ENCODE results near the gene ZBTB7C. TPM values are rescaled to one million over a fixed set of nuclear protein-coding genes. Genes with fewer than 3 reads are reported as not detected.

The ZBTB7C gene
- polyA plus RNA-seq, 1 of the 3 experiments (the other 2 are of a cell fraction) = 0.05 TPM

DNA sequence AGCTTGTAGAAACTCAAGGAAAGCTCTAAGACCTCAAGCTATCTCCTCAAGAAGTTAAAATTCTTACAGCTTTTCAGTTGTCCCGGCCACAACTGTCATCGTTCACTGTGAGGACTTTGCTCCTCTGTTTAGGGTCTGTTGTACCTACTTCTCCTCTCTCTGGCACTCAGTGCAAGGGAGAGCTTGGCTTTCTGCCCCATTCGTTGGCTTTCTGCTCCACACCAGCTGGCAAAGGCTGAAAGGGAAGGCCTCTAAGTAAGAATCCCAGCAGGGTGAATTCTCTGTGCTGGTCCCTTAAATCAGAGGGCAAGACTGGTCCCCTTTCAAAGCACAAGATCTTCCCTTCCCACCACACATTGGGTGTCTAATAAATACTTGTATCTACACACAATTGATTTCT is 17.3 kb downstream of the ZBTB7C start:
- no peaks in the 10 kb centered on the region for H3F3A ChIP-seq (replicated peaks; ENCODE audit: insufficient read depth)
- no peak for TF ChIP-seq EP300 (IDR thresholded peaks at IDR 0.05; ENCODE audit: borderline replicate concordance in 1 of 2, low read depth in 1 of 2, low read length in 1 of 2)
- no peak for TF ChIP-seq FOXM1 (IDR thresholded peaks at IDR 0.05; ENCODE audit: low read depth)
- TF ChIP-seq RAD21 (IDR thresholded peaks at IDR 0.05; ENCODE audit: low read length) = no peak
- TF ChIP-seq GATA2 (CRISPR knock-in tag; IDR thresholded peaks at IDR 0.05) = no peak
- no peak for TF ChIP-seq MEF2A (IDR thresholded peaks at IDR 0.05; ENCODE audit: borderline replicate concordance, low read depth)
- TF ChIP-seq, protein P1, sequence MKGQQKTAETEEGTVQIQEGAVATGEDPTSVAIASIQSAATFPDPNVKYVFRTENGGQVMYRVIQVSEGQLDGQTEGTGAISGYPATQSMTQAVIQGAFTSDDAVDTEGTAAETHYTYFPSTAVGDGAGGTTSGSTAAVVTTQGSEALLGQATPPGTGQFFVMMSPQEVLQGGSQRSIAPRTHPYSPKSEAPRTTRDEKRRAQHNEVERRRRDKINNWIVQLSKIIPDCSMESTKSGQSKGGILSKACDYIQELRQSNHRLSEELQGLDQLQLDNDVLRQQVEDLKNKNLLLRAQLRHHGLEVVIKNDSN (IDR thresholded peaks at IDR 0.05; ENCODE audit: borderline replicate concordance, low read depth) = no peak
- TF ChIP-seq GABPA (IDR thresholded peaks at IDR 0.05; ENCODE audit: low read depth) = no peak
- no peak for TF ChIP-seq SIN3A (IDR thresholded peaks at IDR 0.05; ENCODE audit: borderline replicate concordance, low read depth, low read length)
- TF ChIP-seq, protein P2, sequence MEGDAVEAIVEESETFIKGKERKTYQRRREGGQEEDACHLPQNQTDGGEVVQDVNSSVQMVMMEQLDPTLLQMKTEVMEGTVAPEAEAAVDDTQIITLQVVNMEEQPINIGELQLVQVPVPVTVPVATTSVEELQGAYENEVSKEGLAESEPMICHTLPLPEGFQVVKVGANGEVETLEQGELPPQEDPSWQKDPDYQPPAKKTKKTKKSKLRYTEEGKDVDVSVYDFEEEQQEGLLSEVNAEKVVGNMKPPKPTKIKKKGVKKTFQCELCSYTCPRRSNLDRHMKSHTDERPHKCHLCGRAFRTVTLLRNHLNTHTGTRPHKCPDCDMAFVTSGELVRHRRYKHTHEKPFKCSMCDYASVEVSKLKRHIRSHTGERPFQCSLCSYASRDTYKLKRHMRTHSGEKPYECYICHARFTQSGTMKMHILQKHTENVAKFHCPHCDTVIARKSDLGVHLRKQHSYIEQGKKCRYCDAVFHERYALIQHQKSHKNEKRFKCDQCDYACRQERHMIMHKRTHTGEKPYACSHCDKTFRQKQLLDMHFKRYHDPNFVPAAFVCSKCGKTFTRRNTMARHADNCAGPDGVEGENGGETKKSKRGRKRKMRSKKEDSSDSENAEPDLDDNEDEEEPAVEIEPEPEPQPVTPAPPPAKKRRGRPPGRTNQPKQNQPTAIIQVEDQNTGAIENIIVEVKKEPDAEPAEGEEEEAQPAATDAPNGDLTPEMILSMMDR (IDR thresholded peaks at IDR 0.05) = no peak
- TF ChIP-seq, protein P3, sequence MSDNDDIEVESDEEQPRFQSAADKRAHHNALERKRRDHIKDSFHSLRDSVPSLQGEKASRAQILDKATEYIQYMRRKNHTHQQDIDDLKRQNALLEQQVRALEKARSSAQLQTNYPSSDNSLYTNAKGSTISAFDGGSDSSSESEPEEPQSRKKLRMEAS (IDR thresholded peaks at IDR 0.05; ENCODE audit: low read depth) = no peak
- no peak for TF ChIP-seq EZH2phosphoT487 (IDR thresholded peaks at IDR 0.05; ENCODE audit: borderline replicate concordance, low read depth)
- TF ChIP-seq TEAD4 (IDR thresholded peaks at IDR 0.05; ENCODE audit: borderline replicate concordance, insufficient read depth) = no peak
- TF ChIP-seq CHD2 (IDR thresholded peaks at IDR 0.05; ENCODE audit: low read length, partially characterized antibody) = no peak
- TF ChIP-seq RFX5 (IDR thresholded peaks at IDR 0.05; ENCODE audit: low read length) = no peak
- TF ChIP-seq RCOR1 (IDR thresholded peaks at IDR 0.05; ENCODE audit: low read length) = no peak
- no peak for TF ChIP-seq ELF1 (IDR thresholded peaks at IDR 0.05)
- TF ChIP-seq RXRA (IDR thresholded peaks at IDR 0.05; ENCODE audit: borderline replicate concordance, low read depth) = no peak
- no peak for TF ChIP-seq MXI1 (IDR thresholded peaks at IDR 0.05; ENCODE audit: low read depth, low read length)
- H3K9me2 ChIP-seq = no peaks in the 10 kb centered on the region
- no peaks in the 10 kb centered on the region for H4K20me1 ChIP-seq (ENCODE audit: insufficient read depth)
- H2AFZ ChIP-seq (ENCODE audit: low read depth) = no peak overlapping the region
- DNase-seq = no peak
- no peaks in the 10 kb centered on the region for H3K79me2 ChIP-seq (ENCODE audit: insufficient read depth)
- ChIA-PET CTCF (interaction anchor here (0.8 to 1.5 kb wide), 4 partner anchors 11 to 161 kb away, joined by 3 to 5 read pairs (median 3); no protein-coding TSS in a partner anchor), POLR2A (no interaction called here)
- no peaks in the 10 kb centered on the region for H3K36me3 ChIP-seq (replicated peaks in 1 of 2; ENCODE audit: control insufficient read depth in 1 of 2, insufficient read depth in 2 of 2, low read length in 1 of 2)
- no peak overlapping the region for H3K4me2 ChIP-seq
- peaks cover 0 to 6% of the 10 kb centered on the region in 2 experiments; a peak in 1 of 4 replicates for H3K4me1 ChIP-seq (ENCODE audit: control insufficient read depth in 1 of 2, insufficient read depth in 2 of 2, low read depth in 1 of 2, low read length in 1 of 2)
- H3K4me3 ChIP-seq (ENCODE audit: low read depth in 2 of 2, low read length in 1 of 2) = no peak overlapping the region
- H3K27ac ChIP-seq (ENCODE audit: low read depth in 2 of 2, low read length in 1 of 2) = no peak overlapping the region
- H3K9ac ChIP-seq = no peak overlapping the region
- no peaks in the 10 kb centered on the region for H3K9me3 ChIP-seq
- peaks cover 10% of the 10 kb centered on the region; the same call in 1 of the 2 replicates for H3K27me3 ChIP-seq (ENCODE audit: insufficient read depth)
- 42% methylated on average over 3 of the region's 3 CpGs for WGBS (ENCODE audit: low lambda C conversion rate)

Measured in SK-N-SH (cell line).